ENCODE data around the gene WWOX.

WWOX gene

DNA sequence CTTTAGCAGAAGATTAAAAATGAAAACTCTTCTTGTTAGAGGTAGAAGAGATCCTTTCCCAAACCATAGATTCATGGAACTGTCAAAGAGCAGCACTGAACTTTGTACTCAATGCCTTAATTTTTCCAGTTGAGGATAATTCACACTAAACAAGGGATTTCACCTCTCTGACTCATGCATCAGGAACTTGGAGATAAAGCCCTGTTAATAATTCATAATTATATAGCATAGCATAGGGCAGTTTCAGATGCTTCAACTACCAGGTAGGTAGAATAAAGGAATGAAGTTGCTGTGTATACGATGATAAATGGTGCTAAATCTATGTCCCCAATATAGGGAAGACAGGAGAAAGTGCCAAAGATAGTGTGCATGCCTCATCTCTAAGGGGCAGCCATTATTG lies 1050.7 kb downstream of the WWOX start:
- no peak for DNase-seq (ENCODE audit: low spot score)

DNA sequence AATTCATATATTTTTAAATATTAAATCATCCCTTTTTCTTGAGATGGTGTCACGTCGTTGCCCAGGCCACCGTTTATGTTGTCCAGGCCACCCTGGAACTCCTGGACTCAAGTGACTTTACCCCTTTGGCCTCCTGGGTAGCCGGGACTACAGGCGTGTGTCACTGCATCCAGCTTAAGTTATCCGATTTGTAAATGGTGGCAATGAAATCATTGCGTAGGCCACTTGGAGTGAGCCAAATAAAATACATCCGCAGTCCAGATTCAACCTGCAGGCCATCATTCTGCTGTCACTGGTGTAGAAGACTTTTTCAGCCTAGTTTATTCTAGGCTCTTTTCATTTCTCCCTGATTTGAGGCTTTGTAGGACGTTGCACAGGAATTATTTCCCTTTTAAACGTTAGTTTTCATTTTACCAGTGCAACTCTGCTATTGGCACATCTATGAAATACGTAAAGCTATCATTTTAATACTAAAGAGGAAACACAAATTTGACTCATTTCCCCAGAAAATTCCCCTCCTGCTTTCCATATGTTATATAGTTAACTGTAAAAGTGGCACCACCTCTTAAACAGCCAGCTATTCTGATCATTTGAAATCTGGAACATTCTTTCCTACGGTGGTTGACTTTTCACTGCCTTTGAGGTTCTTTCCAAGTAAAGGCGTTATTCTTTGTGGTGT lies 1051.3 kb downstream of the WWOX start:
- no peak for DNase-seq (ENCODE audit: low spot score)

DNA sequence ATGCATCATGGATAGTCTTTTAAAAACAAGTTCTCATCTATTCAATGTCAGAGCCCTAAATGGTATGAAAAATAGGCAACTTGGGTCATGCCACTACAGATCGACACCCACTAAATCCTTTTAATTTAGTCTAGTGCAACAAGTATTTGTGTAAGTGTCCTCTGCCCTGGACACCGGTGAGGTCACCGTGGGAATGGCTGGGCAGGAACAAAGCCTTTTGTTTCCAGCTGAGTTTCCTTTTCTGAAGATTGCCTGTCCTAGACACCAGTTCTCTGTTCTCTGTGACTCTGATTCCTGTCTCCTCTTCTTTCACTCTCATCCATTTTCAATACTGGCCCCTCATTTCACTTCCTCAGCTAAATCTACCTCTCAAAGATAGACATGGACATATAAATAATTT lies 1054.6 kb downstream of the WWOX start:
- no peak for DNase-seq (ENCODE audit: low spot score)

DNA sequence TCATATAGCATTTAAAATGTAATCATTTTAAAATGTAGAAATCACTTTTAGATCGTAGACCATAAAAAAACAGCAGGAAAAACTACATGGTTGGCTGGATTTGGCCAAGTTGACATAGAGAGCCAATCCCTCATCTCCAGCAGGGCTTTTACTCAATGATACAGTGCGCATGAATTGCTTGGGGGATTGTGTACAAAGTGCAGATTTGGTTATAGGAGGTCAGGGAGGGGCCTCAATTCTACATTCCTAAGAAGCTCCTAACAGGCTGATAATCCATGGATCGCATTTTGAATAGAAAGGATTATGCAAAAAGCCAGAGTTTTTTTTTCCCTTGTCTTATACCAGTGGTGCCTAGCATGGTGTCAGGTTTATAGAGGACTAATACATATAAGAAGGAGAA lies 1056.0 kb downstream of the WWOX start:
- no peak for DNase-seq (ENCODE audit: low spot score)

DNA sequence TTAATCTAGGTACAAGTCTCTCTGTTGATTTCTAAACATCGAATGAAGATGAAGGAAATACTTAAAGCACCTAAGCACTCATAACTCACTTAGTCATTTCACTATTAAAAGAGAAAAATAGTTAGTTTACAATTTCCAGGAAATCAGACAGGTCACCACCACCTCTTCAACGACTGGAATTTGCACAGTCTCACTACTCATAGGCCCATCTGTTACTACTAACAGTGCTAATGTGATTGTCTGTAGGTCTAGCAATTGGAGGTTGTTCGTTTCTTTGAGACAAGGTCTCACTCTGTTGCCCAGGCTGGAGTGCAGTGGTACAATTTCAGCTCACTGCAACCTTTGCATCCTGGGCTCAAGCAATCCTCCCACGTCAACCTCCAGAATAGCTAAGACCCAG lies 1056.5 kb downstream of the WWOX start:
- DNase-seq (ENCODE audit: low spot score): no peak

DNA sequence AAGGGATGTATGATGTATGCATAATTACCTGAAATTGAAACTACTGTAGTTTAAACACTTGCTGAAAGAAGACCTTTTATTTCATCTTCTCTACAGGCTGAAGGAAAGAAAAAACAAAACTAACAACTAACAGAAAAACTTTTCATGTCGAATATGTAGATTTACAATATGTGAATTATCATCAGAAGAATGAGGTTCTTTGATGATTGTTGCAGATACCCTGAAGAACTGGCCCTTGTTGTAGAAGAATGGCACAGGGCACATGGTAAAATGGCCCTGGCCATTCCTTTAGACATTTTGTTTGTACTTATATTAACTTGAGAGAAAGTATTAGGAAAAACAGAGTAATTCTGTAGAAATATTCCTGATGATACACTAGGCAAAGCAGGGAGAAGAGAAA lies 1057.3 kb downstream of the WWOX start:
- DNase-seq (ENCODE audit: low spot score): no peak

DNA sequence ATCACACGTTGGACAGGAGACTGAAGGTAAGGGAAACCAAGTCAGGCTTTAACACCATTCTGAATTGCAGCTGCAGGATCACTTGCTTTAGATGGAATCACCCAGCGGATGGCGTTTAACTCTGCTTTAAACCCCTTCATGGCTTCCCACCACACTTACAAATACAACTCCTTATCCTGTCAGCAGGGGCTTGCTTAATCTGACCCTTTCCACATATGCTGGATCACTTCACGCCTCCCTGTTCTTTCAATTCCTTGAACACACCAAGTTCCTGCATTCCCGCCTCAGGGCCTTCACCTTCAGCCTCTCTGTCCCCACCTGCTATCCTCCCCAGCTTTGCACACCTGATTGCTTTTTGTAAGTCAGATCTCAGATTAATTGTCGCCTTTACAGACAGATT lies 1058.9 kb downstream of the WWOX start:
- DNase-seq (ENCODE audit: low spot score): no peak

DNA sequence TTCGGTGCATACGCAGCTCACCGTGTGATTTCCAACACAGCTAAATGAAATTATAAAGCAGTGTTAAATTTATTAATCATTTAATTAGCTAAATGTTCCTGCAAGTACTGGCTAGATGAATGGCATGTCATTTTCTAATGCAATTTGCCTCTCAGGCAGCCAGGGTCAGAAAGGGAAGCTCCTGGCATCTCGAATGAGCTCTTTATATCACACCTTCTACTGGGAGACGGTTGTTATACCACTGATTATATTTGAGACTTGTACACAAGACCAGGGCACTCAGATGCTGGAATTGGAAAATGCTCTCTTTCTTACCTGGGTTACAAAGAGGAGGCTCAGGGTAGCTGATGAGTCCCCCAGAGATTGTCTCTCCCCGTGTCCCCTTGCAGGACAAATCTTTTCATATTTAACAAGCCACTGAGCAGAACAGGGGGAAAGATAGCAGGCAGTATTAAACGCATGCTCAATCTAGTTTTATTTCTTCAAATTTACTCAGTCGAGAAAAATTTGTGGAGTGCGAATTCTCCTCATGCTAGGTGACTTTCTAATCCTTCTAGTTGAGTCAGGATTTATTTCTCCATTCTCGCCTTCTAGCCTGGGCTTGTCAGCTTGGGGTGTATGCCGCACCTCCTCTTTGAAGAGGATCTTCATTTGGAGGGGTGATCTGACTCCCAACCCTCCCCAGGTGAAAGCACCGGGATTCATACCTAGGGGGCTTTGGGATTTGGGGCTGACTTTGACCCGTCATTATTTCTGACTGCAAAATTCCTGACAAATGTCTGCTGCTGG lies 1060.0 kb downstream of the WWOX start:
- no peak for DNase-seq (ENCODE audit: low spot score)

DNA sequence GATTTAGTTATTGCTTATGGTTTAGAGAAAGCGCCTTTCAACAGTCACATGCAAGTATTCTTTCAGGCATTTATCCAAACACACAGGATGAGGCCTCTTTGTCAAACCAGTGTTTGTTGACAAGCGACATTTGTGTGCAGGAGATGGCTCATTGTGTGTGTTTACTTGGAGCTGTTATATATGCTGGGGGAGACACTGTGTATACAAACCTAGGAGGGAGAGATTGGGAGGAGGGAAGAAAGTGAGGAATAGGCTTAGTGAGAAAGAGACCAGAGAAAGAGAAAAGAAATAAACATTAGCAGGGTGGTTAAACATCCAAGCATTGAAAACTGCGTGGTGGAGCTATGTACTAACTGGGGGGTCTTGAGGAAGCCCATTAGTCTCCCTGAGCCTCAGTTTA lies 1063.5 kb downstream of the WWOX start:
- DNase-seq (ENCODE audit: low spot score): no peak

DNA sequence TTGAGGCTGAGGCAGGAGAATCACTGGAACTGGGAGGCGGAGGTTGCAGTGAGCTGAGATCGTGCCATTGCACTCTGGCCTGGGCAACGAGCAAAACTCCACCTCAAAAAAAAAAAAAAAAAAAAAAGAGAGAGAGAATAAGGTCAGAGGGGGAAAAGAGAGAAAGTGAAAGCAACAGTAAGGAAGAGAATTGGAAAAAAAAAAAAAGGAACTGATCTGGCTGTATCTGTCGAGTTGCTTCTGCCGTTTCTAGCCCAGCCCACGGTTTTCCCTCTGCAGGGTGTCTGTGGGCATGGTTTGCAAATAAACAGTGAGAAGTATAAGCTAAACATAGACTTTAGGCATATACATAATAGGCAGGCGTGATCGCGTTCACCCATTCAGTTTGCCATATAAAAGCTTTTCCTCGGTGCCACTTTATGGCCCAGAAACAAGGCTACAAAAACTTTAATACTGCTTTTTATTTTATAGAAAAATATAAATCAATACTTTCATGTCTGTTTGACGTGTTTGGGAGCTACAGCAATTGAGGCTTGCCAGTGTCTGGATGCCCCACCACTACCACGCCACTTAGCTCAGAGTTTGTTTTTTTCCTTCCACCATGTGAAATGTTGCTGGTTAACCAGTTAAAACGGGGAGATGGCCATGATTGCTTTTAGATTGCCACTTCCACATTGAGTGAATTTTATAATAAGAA lies 1064.4 kb downstream of the WWOX start:
- DNase-seq (ENCODE audit: low spot score): no peak

DNA sequence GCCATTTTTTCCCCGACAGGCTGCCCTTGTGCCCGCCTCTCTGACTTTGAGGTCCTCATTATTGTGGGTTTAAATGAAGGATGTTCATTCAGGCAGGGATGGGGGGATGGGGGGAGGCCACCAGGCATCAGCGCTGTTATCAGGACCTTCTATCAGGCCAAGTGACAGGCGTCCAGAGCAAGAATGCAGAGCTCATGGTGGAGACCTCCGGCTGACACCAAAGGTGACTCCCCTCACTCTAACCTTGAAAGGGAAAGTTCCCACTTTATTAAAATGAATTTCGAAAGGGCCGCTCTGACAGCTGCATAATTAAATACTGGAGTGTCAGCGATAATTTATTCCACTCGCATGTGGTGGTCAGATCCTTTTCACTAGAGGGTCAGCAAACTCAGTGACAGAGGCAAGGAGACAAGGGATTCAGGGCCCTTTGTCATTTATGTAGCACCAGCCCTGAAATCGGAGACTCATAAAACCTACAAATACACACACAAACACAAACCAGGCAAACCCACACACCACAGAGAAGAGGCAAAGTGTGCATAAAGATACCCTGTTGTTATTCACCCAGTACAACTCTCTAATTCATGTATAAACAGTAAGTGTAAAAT lies 1065.0 kb downstream of the WWOX start:
- no peak for DNase-seq (ENCODE audit: low spot score)

DNA sequence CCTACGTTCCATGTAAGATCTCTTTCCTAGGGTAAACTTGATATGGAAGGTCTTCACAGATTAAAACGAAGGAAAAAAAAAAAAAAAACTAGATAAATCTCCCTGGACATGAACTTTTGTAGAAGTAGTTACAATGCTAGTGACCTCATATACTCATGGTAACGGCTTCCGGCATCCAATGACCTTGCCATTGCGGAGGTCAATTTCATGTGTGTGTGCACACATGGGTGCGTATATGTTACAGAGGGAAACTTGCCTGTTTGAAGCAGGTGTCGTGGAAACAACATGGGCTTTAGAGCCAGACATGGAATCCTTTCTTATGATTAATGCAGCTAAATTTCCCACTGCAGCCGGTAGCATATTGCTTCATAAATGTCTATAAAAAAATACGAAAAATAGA lies 1065.6 kb downstream of the WWOX start:
- no peak for DNase-seq (ENCODE audit: low spot score)

DNA sequence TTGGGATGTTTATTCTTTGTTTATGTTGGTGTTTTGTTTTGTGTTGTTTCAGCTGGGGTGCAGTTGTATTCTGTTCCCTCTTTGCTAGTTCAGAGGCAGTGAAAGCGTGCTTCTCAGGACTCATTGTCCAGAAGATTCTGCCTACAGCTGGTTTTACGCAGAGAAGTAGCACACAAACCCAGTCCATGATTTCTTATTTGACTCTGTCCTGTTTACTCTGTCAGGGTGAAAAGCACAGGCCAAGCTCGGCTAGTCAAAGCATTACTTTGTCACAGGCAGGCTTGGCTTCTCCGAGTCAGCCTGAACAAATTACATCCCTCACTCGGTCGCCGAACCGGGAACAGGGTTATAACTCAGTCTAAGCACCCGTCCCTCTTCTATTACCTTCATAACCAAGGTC lies 1066.1 kb downstream of the WWOX start:
- no peak for DNase-seq (ENCODE audit: low spot score)

DNA sequence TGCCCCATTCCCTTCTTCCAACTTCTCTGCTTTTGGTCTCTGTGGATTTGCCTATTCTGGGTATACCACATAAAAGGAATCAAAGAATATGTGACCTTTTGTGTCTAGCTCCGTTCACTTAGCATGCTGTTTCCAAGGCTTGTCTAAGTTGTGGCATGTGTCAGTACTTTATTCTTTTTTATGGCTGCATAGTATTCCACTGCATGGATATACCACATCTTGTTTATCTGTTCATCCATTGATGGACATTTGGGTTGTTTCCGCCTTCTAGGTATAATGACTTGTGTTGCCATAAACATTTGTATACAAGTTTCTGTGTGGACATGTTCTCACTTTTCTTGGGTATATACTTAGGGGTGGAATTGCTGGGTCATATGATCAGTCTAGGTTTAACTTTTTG lies 1068.4 kb downstream of the WWOX start:
- DNase-seq (ENCODE audit: low spot score): no peak

DNA sequence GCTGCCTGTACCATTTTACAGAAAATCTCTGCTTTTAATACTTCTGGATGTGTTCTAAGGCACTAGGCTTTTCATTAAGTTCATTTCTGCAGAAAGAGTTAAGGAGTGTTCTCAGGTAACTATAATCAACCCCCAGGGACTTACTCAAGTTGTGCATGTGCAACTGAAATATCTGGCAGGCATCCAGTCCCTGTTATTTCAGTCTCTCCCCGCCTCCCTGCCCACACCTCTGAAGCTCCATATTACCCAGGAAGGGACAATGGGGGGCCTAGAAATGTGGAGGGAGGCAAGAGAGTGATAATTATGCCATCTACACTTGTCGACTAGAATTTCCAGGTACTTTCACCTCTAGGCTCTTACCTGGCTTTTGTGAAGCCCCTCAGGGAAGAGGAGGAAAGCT lies 1068.9 kb downstream of the WWOX start:
- DNase-seq (ENCODE audit: low spot score): no peak

DNA sequence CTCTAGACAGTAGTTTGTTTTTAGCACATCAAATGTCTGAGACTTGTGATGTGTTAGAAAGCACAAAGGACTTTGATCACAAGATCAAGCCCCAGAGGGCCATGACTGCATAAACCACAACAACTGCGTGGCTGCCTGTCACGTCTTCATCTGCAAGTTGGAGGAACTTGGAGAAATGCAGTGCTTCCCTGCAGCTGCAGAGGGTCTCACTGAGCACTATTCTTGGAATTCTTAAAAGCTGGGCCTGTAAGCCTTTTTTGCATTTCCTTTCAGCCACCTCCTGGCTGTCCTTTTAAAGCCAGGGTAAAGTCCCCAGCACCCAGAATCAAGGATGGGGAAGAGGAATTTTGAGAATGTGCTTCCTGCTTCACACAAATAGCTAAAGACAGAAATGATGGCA lies 1069.8 kb downstream of the WWOX start:
- DNase-seq (ENCODE audit: low spot score): no peak

DNA sequence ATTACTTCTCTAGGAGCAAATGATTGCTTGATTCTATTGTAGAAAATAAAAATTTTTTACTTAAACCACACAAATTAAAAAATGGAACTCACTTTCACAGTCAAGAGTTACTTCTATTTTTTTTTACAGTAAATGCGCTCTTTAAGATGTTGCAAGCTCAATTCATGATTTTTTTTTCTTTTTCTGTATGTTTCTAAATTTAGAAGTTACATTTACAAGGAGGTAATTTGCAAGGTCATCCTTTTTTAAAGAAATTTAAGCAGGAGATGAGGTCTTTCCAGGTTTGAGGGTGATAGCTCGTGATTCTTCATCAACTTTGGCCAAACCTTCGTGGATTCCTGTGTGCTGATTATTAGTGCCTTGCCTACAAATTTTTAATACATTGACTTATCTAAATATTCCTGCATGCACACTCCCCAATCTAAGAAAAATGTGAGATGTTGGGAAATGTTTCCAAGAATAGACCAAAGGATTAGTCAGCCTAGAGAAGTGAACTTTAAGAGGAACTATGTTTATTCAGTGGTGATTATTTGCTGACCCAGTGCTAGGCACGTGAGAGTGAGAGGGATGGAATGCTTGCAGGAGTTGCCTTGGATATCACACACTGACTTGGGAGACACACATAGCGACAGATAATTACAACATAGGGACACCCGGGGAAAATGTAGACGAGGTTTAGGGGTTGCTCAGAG lies 1071.2 kb downstream of the WWOX start:
- DNase-seq (ENCODE audit: low spot score): no peak

DNA sequence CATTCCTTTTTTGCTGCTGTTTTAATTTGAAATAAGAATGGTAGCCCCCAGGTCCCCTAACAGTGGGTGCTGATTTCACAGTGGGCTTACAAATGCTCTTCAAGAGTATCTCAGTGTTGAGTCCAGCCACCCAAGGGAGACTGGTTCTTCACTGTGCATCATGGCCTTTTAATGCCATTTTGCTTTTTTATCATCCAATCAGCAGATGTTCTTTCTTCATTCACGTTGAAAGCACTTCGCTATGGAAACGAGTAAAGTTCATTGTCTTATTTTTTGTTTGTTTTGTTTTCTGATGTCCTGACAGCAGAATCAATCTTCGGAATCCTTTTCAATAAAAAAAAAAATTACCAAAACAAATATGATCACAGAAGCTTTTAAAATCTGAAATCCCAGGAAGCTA lies 1072.0 kb downstream of the WWOX start:
- DNase-seq (ENCODE audit: low spot score): no peak

DNA sequence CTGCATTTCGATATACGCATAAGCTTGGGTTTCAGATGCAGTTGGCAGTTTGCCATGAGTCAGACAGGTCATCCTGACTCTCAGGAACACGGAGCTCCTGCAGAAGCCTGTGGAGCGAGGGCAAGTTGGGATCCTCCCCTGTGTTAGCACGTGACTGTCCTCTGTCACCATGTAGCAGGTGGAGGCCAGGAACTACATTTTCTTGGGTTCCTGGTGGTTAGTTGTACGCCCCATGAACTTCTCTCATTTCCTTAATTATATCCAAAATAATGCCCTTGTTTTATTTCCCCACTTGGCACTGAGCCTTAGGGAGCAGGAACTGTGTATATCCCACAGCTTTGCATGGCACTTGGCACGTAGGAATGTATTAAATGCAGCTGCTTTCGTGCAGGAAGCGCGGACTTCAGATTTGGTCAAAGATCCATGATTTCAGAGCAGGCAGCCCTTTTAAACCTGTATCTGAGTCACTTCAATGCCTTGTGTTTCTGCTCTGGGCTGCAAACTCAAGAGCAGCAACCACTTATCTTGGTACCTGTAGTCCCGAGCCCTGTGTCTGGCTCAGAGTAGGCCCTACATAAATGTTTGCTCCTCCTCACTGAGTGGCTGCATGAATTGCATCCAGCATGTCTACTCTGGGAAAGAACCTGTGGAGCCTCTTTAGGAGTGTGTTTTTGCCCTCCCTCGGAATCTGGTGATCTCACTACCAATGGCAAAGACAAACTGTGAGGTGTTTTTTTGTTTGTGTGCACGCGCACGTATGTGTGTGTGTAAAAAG lies 1072.7 kb downstream of the WWOX start:
- DNase-seq (ENCODE audit: low spot score): no peak

DNA sequence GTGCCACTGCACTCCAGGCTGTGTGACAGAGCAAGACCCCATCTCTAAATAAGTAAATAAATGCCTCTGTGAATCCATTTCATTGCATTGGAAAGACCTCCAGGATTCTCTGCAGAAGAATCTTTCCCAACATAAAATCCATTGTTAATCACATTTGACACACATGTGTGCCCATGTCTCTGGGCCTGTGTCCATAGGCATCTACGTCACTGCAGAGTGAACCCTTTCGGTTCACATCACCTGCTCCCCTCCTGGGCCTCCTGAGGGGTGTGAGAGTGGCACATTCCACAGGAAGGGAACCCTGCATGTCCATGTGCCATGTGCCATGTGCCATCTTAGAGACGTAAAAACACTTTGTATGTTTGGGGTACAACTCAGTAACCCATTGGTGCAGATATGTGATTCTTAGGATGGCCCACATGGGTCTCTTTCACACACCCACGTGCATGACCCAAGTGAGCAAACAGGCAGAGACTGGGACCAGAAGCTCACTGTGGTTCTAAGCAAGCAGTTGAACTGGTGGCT lies 1073.6 kb downstream of the WWOX start:
- no peak for DNase-seq (ENCODE audit: low spot score)

DNA sequence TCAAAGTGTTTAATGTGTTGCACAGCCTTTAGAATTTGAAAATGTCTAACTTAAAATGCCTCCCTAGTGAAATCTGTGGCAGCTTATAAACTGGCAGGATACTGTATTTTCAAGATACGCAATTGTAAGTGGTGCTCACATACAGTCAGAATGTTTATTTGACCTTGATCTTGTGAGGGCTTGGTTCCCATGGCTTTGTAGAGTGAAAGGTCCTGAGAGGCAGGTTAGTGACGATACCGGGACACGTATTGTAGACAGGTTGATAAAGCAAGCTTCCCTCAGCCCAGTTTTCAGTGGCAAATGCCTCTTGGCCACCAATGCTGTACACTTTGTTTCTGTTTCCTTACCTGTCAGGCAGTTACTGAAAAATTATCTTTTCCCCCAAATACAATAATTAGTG lies 1074.5 kb downstream of the WWOX start:
- no peak for DNase-seq (ENCODE audit: low spot score)

All from RKO (cell line).